NCI-H748 treated with DMSO at 0.1 percent for 48 hours (cell line): ENCODE measurements around the gene GABRG3.

Experiments
- DNase-seq: peaks from one replicate; lab custom pipeline; 2025; lab: John Stamatoyannopoulos, UW

Gene GABRG3

GRCh38 chr15:27064080-27064479 is 93.1 kb downstream of the GABRG3 start:
- no peak for DNase-seq

- DNase-seq = no peak
Observed at GRCh38 chr15:27065151-27065550, 94.2 kb downstream of the GABRG3 start.

DNA sequence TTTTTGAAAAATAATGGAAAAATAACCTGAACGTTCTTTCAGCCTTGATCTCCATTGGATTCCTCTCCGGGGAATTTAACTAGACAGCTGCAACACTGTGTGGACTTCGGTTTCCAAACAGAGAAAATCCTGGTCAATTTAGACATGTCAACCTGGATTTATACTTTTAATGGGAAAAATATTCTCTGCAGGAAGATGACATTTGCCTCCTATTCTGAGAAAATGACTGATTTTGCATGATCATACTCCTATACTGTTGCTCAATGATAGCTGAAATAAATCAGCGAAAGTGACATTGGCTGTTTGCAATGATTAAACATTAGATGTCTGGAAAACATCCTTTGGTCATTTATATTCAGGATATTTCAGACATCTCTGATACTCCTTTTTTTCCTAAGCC is 94.8 kb downstream of the GABRG3 start:
- DNase-seq = no peak

DNA sequence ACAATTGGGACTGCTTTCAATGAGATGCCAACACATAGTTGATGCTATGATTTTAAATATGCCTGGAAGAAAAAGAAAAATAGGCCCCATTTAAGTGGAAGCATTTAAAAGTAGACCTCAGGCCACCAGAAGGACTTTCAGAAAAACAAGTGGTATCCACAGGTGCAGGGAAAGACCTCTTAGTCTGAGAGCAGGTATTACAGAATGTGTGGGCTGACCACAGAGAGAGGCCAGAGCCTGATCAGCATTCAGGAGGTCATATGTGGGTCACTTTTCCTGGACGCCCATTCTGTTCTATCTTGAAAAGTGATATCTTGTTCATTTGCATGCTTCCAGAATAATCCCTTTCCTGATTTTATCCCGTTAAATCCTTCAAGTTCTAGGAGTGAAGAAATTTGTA is 95.5 kb downstream of the GABRG3 start:
- no peak for DNase-seq

- DNase-seq = no peak
Observed at GRCh38 chr15:27067175-27067574, 96.2 kb downstream of the GABRG3 start.

- DNase-seq = peak; percentile 66
Observed at GRCh38 chr15:27070841-27071240, 99.9 kb downstream of the GABRG3 start.

GRCh38 chr15:27074179-27074578 is 103.2 kb downstream of the GABRG3 start:
- DNase-seq = no peak

GRCh38 chr15:27077790-27078189 is 106.8 kb downstream of the GABRG3 start:
- no peak for DNase-seq

DNA sequence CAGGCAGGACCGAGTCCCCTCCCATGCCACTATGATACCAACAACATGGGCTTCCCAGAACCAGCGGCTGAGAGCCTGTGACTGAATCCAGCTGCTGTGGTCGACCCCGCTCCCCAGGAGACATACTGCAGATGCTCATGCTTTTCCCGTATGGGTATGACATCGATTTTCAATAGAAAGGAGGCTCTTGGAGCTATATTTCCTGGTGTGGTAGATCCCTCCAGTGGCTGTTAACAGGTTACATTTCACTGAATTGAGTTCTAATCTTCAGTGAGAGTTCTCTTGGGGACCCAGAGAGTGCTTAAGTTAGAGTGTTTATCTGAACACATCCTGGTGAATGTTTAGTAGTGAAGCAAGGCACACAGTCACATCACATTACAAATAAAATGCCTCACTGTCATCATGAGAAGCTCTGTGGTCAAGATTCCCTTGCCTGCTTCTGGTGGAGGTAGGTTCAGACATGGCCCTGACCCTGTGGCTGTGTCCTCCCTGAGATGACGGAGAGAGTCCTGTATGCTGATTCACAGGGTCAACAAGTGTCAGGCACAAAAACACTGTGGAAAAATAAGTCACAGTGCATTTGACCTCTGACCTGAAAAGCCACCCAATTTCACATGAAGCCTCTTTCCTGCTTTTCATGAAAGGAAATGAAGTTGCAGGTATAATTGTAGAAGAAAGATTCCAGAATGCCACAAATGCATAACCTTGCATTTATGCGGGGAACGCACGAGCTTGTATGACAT is 110.9 kb downstream of the GABRG3 start:
- no peak for DNase-seq

- DNase-seq = no peak
Observed at GRCh38 chr15:27082526-27082925, 111.5 kb downstream of the GABRG3 start.

- no peak for DNase-seq
Observed at GRCh38 chr15:27084844-27085243, 113.9 kb downstream of the GABRG3 start.

GRCh38 chr15:27086149-27086548 is 115.2 kb downstream of the GABRG3 start:
- no peak for DNase-seq

DNA sequence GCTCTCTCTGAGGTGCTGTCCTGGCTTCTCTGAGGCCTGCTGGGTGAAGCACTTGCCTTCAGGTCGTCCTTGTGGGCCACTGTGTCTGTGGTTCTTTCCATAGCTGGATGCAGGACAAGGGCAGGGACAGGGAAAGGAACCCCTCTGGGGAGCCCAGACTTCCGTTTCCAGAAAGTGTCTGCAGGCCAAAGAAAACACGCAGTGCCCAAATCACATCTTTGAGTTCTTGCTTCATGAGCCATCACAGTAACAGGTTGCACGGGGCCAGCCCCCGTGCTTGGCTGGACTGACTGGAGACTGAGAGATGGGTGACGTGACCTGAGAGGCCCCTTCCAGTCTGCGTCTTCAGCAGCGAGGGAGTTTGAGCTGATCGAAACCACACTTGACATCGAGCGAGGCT is 115.8 kb downstream of the GABRG3 start:
- no peak for DNase-seq

GRCh38 chr15:27087651-27088583 is 116.9 kb downstream of the GABRG3 start:
- DNase-seq = no peak

- no peak for DNase-seq
Observed at GRCh38 chr15:27088584-27089232, 117.7 kb downstream of the GABRG3 start.

DNA sequence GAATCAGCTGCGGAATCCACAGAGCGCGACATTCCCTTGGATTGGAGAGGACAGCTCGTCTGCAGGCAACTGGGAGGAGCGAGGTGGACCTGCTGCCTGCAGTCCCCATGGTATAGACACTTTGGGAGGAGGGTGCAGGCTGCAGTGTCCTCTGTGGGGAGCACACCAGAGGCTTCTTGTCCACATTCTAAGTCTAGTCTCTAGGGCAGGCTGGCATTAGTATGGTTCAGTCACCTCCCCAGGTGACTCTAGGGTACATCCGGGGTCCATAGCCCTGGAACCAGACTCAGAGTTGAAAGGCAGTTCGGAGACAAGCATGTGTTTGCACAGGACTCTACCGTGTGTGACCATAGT is 118.2 kb downstream of the GABRG3 start:
- no peak for DNase-seq

GRCh38 chr15:27089676-27090075 is 118.7 kb downstream of the GABRG3 start:
- DNase-seq = no peak

GRCh38 chr15:27091270-27091940 is 120.4 kb downstream of the GABRG3 start:
- DNase-seq = no peak

GRCh38 chr15:27092390-27092789 is 121.4 kb downstream of the GABRG3 start:
- DNase-seq = no peak

- no peak for DNase-seq
Observed at GRCh38 chr15:27094235-27094634, 123.3 kb downstream of the GABRG3 start.

GRCh38 chr15:27095886-27096624 is 125.1 kb downstream of the GABRG3 start:
- DNase-seq = peak; percentile 8
